LNCAP (cell line): ENCODE data around the gene CRYGA.

Experiments
- TF ChIP-seq, protein P1 (sequence below): fragments of 450-650 bp; IDR thresholded peaks from 2 replicates; pipeline ENCODE4 v1.5.1; 2017; ENCODE audit warnings: mild to moderate bottlenecking

The CRYGA gene, protein sequence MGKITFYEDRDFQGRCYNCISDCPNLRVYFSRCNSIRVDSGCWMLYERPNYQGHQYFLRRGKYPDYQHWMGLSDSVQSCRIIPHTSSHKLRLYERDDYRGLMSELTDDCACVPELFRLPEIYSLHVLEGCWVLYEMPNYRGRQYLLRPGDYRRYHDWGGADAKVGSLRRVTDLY

DNA sequence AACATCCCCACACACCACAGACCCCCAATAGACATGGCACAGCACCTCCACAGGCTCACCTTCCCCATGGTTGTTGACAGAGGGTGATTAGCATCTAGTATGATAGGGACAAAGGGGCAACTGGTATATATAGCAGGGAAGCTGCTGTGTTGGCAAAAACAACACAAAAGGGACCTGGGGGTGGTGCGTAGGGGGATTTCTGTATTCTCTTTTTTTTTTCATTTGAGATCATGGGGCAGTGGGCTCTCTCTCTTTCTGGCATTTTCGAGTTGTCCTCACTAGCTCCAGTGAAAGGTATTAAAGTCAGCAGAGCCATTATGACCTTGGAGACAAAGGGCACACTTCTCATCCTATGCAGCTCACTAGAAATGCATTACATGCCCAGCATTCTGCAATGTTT is at the start of gene CRYGA:
Gene CRYGA (minus strand): TSS at position 101 of the 400 bp plus-strand sequence. CDS start 33 bp downstream, at position 68.
- TF ChIP-seq, protein P1, sequence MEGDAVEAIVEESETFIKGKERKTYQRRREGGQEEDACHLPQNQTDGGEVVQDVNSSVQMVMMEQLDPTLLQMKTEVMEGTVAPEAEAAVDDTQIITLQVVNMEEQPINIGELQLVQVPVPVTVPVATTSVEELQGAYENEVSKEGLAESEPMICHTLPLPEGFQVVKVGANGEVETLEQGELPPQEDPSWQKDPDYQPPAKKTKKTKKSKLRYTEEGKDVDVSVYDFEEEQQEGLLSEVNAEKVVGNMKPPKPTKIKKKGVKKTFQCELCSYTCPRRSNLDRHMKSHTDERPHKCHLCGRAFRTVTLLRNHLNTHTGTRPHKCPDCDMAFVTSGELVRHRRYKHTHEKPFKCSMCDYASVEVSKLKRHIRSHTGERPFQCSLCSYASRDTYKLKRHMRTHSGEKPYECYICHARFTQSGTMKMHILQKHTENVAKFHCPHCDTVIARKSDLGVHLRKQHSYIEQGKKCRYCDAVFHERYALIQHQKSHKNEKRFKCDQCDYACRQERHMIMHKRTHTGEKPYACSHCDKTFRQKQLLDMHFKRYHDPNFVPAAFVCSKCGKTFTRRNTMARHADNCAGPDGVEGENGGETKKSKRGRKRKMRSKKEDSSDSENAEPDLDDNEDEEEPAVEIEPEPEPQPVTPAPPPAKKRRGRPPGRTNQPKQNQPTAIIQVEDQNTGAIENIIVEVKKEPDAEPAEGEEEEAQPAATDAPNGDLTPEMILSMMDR, result no peak

- TF ChIP-seq, protein P1, result no peak
Observed at GRCh38 chr2:208210688-208211451, 47.5 kb upstream of the CRYGA start.

DNA sequence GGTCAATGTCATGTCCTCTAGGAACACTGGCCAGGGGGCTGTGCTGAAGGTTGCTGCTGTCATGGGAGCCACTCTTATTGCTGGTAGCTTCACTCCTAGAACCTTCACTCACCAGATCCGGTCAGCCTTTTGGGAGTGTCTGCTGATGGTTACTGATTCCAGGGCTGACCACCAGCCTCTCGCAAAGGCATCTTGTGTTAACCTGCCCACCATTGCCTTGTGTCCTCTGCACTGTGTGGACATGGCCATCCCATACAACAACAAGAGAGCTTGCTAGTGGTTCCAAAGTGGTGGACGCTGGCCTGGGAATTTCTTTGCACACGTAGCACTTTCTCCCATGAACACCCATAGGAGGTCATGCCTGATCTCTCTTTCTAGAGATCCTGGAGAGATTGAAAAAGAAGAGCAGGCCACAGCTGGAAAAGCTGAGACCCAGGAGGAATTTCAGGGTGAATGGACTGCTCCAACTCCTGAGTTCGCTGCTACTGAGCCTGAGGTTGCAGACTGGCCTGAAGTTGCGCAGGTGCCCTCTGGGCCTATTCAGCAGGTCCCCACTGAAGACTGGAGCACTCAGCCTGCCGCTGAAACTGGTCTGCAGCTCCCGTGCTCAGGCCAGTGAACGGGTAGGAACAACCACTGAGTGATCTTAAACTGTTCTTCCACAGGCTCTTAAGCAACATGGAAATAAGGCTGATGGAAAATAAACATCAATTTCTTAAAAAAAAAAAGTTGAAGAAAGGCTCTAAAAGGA is 45.1 kb upstream of the CRYGA start:
- TF ChIP-seq, protein P1, result no peak

DNA sequence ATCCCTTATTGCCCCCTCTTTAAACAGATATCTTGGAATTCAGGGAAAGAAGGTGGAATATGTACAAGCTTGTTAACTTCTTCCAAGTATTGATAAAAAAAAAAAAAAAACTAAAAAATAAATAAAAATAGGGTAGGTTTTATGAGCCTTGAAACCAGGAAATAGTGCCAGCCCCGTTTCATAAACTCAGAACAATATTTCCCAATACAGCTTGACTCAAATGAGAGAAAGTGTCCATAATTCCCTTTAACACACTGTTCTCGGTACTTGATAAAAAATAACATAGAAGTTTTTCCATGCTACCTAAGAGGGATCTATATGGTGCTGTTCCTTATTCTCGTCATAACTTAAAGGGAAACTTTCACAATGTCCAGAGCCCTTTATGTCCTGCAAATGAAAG is 44.4 kb upstream of the CRYGA start:
- TF ChIP-seq, protein P1, result no peak

- TF ChIP-seq, protein P1, result no peak
Observed at GRCh38 chr2:208204166-208204565, 40.8 kb upstream of the CRYGA start.

GRCh38 chr2:208195531-208195930 is 32.1 kb upstream of the CRYGA start:
- TF ChIP-seq, protein P1, result no peak

GRCh38 chr2:208192611-208193236 is 29.3 kb upstream of the CRYGA start:
- TF ChIP-seq, protein P1, result no peak
